WTC11 (cell line): ENCODE results near the gene ZNF10.

Experiments used
- CREB1 ChIP-seq: sonication (generic); formaldehyde crosslinking; IDR thresholded peaks from 2 replicates; pipeline ENCODE4 v1.8.0; 2023; ENCODE audit warnings: mild to moderate bottlenecking, missing genetic modification reagents
- MXD4 ChIP-seq: fragments of 250-450 bp; sonication (Bioruptor Pico); IDR thresholded peaks from 2 replicates; pipeline ENCODE4 v1.8.0; 2021; ENCODE audit warnings: mild to moderate bottlenecking, moderate library complexity, borderline replicate concordance
- SP1 ChIP-seq: sonication (generic); formaldehyde crosslinking; conservative IDR thresholded peaks from 2 replicates; pipeline ENCODE4 v1.8.1; 2022; ENCODE audit warnings: missing genetic modification reagents
- TF ChIP-seq, protein P1 (sequence below): fragments of 200-600 bp; IDR thresholded peaks from 2 replicates; pipeline ENCODE4 v1.8.0; 2022; ENCODE audit warnings: antibody characterized with exemption
- TF ChIP-seq, protein P2 (sequence below): sonication (generic); formaldehyde crosslinking; IDR thresholded peaks from 2 replicates; pipeline ENCODE4 v1.8.0; 2022; ENCODE audit warnings: mild to moderate bottlenecking, missing genetic modification reagents
- TF ChIP-seq, protein P3 (sequence below): sonication (generic); formaldehyde crosslinking; IDR thresholded peaks from 2 replicates; pipeline ENCODE4 v1.8.1; 2022; ENCODE audit warnings: missing genetic modification reagents, borderline replicate concordance

DNA sequence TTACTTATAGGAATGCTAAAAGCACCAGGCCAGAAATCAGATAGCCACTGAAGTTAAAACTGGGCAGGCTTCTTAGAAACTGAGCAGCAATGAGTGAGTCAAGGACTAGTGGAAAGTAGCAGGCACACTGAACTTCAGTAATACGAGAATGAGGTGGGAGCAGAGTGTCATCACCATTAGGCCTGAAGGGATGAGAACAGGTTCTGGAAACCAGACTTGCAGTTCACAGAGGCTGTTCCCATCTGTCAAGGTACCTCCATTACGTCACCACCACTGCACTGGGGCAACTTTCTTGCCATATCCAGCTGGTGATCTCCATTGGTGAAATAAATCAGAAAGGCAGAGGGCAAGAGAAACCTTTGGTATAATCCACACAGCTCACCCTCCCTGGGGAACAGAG, 15.6 kb downstream of the ZNF10 start:
- TF ChIP-seq SP1 (CRISPR knock-in tag) (no peak), CREB1 (CRISPR knock-in tag) (no peak), MXD4 (CRISPR knock-in tag) (no peak)
- TF ChIP-seq, protein P1, sequence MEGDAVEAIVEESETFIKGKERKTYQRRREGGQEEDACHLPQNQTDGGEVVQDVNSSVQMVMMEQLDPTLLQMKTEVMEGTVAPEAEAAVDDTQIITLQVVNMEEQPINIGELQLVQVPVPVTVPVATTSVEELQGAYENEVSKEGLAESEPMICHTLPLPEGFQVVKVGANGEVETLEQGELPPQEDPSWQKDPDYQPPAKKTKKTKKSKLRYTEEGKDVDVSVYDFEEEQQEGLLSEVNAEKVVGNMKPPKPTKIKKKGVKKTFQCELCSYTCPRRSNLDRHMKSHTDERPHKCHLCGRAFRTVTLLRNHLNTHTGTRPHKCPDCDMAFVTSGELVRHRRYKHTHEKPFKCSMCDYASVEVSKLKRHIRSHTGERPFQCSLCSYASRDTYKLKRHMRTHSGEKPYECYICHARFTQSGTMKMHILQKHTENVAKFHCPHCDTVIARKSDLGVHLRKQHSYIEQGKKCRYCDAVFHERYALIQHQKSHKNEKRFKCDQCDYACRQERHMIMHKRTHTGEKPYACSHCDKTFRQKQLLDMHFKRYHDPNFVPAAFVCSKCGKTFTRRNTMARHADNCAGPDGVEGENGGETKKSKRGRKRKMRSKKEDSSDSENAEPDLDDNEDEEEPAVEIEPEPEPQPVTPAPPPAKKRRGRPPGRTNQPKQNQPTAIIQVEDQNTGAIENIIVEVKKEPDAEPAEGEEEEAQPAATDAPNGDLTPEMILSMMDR, result no peak
- TF ChIP-seq, protein P2, sequence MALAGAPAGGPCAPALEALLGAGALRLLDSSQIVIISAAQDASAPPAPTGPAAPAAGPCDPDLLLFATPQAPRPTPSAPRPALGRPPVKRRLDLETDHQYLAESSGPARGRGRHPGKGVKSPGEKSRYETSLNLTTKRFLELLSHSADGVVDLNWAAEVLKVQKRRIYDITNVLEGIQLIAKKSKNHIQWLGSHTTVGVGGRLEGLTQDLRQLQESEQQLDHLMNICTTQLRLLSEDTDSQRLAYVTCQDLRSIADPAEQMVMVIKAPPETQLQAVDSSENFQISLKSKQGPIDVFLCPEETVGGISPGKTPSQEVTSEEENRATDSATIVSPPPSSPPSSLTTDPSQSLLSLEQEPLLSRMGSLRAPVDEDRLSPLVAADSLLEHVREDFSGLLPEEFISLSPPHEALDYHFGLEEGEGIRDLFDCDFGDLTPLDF (CRISPR knock-in tag), result no peak
- TF ChIP-seq, protein P3, sequence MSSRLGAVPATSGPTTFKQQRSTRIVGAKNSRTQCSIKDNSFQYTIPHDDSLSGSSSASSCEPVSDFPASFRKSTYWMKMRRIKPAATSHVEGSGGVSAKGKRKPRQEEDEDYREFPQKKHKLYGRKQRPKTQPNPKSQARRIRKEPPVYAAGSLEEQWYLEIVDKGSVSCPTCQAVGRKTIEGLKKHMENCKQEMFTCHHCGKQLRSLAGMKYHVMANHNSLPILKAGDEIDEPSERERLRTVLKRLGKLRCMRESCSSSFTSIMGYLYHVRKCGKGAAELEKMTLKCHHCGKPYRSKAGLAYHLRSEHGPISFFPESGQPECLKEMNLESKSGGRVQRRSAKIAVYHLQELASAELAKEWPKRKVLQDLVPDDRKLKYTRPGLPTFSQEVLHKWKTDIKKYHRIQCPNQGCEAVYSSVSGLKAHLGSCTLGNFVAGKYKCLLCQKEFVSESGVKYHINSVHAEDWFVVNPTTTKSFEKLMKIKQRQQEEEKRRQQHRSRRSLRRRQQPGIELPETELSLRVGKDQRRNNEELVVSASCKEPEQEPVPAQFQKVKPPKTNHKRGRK (CRISPR knock-in tag), result no peak
